ENCODE results near the gene VSNL1.
A peak's percentile ranks its signal among the peaks of the same experiment; 100 is the strongest.

The VSNL1 gene

DNA sequence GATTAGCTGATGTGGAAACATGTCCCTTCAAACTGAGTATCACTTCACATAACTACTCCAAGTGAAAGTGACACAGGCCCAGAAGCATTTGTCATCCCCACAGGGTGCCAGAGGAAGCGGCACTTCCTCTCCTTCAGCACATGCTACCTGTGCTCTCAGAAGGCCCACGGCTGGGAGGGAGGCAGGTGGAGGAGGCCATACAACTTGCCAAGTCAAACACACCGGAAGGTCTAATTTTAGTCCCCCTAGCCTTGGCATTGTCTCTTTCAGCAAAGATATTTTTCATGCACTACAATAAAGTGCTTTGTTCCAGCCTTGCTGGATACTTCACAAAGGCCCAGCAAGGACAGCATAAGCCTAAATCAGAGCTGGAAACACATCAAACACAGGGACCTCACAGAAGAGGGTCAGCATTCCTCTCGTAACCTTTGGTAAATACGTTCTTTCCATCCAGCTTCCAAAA, 38.0 kb downstream of the VSNL1 start:
- no peak for DNase-seq (ENCODE audit: low read depth, low spot score)
- no peak overlapping the region for H3K27ac ChIP-seq

DNA sequence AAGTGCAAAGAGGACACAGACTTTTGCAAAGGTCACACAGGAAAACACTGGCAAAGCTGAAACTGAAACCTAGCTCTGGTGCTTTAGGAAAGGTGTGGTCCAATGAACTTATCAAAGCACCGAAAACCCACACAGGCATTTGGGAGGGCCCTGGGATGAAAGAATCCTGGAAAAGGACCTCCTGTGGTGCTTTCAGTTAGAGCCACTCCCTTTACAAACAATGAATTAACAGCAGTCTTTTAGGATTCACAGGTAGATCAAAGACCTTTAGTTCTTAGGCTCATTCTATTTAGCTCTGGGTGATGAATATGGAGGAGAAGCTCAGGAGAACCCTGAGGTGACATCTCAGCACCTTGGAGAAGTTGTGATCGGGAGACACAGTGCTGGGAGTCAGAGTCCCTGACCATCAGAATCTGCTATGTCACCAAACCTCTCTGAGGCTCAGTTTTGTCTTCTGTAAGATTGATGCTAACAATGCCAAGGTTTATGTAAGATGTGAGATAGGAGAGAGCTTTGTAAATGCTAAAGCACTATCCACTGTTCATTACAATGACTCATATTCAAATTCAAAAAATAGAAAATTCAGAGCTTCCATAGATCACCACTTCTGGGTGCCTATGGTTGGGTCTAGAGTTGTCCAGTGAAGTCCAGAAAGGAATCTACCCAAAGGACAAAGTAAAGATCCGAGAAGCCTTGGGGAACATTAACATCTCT, 39.3 kb downstream of the VSNL1 start:
- H3K27ac ChIP-seq, result peak overlapping the region; percentile 21
- no peak for DNase-seq (ENCODE audit: low read depth, low spot score)

DNA sequence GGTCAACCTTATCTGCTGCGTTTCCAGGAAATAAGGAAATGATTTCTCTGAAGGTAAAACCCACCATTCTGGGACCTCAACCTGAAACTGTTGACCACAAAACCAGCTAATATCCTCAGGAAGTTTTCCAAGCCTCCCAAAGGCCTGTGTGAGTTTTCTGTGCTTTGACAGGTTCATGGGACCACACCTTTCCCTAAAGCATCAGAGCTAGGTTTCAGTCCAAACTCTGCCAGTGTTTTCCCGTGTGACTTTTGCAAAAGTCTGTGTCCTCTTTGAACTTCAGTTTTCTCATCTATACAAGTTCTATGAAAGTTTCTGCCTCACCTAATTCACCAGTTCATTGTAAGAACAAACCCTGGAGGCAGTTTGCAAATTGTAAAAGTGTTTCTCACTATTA, 39.8 kb downstream of the VSNL1 start:
- peak overlapping the region; percentile 21 for H3K27ac ChIP-seq
- no peak for DNase-seq (ENCODE audit: low read depth, low spot score)

DNA sequence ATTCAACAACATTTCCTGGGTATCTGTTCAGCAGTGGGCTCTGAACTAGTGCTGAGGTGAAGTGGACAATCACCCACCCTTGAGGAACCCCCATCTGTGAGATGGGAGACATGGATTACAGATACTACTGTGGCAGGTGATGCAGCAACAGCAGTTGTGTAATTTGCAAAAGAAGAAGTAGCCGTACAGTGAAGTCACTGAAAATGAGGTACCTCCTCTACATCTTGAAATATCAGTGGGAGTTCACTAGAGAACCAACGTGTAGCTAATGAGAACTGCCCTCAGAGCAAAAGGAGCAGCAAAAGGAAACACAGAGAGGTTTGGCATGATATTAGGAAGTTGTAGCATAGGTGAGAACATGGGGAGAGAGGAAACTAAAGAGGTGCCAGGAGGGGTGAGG, 41.3 kb downstream of the VSNL1 start:
- DNase-seq (ENCODE audit: low read depth, low spot score), result no peak
- H3K27ac ChIP-seq, result no peak overlapping the region

DNA sequence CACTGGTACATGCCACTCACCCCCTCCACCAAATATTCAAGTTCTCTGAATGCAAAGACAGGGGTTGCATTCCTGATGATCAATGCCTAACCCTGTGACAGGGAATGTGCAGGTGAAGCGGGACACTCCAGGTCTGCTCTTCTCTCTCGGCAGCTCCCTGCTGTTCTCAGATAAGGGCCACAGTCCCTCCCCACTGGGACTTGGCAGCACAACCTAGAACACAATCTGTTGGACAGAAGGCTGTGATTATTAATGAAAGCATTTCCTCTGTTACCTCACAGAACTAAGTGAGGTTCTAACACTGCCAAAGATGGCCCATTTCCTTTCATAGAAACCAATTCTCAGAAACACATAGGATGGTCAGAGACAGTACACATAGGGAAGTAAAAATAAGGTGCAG, 42.7 kb downstream of the VSNL1 start:
- H3K27ac ChIP-seq, result peak overlapping the region; percentile 19
- DNase-seq (ENCODE audit: low read depth, low spot score), result no peak

DNA sequence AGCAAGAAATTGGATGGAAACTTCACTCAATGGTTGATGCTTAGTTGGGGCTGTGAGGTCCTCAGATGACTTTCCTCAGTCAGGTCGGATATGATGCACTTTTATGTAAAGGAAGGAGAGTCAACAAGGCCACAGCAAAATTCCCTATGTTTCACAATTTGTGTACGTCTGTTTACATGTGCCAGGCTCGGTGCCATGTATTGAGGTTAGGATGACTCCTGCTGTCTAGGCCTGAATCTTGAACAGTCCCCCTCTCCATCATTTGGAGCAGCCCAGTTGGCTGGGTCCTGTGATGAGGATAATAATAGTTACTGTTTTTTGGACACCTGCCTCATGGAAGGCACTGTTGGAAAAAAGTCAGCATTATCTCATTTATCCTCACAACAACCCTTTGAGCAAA, 43.1 kb downstream of the VSNL1 start:
- no peak for DNase-seq (ENCODE audit: low read depth, low spot score)
- H3K27ac ChIP-seq, result peak overlapping the region; percentile 19

DNA sequence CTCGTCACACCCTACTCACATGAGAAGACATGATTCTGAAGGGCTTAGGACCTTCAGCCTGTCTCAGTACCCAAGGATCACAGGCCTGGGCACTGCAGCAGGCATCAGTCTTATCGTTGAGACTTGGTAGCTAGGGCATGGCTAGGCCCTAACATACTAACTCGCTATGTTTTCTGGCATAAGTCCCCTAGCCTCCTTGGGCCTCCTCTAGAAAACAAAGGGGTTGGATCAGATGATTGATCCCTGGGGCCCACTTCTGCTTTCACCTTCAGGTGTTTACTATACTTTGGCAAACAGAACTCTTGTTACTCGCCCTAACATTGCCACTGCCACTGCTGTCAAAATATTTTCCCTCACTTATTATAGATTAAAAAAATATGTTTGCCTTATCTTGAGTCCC, 44.2 kb downstream of the VSNL1 start:
- H3K27ac ChIP-seq, result no peak overlapping the region
- no peak for DNase-seq (ENCODE audit: low read depth, low spot score)

DNA sequence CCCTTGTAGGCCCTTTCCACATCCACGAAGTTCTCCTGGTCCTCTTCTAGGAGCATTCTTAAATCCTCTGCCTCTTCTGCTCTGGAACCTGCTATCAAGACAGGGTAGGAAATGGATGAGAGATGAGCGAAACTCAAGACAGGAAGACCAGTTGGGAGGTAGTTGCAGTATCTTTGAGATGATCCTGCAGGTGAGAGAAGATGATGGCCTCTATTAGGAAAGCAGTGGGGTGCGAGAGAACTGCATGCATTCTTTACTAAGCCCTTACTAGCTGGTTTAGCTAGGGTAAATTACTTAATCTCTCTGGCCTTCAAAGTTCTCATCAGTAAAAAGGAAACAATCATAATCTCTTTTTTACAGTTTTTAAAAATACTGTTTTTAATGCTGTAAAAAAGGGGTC, 47.0 kb downstream of the VSNL1 start:
- H3K27ac ChIP-seq, result peak overlapping the region; percentile 92
- DNase-seq (ENCODE audit: low read depth, low spot score), result no peak

DNA sequence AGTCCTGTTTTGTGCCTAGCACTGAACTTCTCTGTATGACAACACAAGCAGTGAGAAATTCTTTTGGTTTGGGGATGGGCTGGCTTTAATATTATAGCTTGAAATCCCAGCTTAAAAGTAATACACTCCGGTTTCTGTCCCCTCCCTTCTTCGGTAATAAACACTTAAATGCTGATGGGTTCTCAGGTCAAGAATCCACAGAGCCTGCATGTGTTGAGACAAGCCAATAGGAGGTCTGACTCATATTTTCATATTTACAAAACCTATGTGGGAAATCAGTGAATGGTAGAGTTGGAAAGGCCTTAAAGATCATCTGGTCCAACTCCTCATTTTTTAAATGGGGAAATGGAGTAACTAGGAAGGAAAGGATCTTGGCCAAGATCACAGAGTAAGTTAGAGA, 47.5 kb downstream of the VSNL1 start:
- DNase-seq (ENCODE audit: low read depth, low spot score), result peak; percentile 97
- H3K27ac ChIP-seq, result peak overlapping the region; percentile 92

DNA sequence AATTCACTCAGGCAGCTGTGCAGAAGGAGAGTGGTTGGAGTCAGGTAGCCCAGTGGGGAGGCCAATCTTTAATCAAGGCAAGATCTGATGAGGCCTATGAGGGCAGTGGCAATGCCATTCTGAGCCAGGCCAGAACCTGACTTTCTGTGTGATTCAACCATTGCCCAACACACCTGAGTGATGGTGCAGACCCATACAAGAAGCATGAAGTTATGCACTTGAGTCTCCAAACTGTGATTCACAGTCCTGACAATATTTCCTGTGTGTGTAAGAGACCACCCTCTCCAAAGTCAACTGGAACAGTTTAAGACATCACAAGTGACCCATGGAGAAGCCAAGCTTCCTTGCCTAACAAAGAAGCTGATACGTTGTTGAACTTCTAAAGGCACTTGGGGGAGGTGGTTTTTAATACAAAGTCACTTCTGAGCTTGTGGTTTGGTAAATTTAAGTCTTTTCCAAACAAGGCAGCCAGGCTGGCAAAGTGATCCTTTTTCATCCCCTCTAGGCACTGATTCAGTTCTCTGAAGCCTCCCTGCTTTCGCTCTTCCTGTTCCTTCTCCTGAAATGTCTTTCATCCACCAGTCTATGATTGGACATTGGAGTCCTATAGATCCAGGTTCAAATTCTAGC, 49.0 kb downstream of the VSNL1 start:
- H3K27ac ChIP-seq, result peak overlapping the region; percentile 92

DNA sequence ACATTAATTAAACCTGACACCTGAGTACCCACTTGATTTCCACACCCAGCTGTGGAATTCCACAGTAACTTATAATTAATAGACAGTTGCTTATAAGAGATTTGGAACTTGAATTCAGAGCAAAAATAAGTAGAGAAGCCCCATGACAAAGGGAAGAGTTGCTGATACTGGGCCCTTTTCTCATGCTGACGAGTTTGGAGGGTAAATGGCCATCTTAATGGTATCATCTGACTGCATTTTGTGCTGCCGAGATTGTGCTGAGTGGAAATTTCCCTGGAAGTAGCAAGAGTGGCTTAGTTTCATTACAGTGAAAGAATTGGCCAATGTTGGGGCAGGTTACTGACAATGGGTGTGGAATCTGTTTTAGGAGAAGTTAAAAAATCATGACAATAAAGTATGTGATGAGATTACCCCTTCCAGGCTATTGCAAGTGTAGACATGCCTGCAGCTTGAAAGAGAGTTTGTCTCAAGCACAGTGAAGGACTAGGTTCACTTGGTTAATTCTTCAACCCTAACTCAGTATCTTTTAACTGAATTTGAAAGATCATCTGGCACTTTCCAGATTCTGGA, 49.9 kb downstream of the VSNL1 start:
- peak overlapping the region; percentile 92 for H3K27ac ChIP-seq
- DNase-seq (ENCODE audit: low read depth, low spot score), result peak; percentile 92

More for the DNA sequence above, 49.0 kb downstream of the VSNL1 start:
- peak; percentile 98 for DNase-seq (ENCODE audit: low read depth, low spot score)

DNA sequence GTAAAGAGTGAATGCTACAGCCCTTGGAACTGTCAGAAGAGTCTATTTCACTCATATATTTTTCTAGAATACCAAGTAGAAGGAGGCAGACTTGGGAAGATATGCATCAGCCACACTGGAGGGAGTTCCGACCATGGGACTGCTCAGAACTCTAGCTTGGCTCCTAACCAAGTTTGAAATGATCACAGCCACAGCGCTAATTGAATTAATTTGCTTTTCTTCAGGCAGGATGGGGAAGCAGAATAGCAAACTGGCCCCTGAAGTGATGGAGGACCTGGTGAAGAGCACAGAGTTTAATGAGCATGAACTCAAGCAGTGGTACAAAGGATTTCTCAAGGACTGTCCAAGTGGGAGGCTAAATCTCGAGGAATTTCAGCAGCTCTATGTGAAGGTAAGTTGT, 51.4 kb downstream of the VSNL1 start:
- DNase-seq (ENCODE audit: low read depth, low spot score), result no peak
- H3K27ac ChIP-seq, result peak overlapping the region; percentile 92

DNA sequence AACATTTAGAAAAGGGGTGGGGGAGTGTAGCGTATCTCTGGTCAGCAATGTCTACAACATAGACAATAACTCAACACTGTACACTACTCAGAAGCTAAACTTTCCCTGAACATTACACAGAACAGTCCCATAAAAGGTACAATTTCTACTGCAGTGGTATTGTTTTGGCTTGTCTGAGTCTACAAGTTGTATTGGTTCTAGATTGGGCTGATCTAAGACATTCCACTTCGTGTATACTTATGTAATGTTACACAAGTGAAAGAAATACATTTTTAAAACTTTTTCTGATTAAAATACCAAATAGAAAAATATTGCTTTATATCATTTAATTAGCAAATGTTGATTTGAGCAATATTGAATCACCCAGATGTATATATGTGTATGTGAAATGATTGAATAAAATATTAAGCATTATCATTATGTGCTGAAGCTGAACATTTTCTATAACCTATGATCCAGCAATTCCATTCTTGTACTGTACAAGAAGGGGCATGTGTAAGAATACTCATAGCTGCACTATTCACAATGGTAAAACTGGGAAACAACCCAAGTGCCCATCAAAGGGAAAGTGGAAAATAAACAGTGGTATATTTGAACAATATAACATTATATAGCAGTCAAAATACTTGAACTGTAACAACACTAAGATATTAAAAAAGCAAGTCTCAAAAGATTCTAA, 52.4 kb downstream of the VSNL1 start:
- no peak for DNase-seq (ENCODE audit: low read depth, low spot score)

DNA sequence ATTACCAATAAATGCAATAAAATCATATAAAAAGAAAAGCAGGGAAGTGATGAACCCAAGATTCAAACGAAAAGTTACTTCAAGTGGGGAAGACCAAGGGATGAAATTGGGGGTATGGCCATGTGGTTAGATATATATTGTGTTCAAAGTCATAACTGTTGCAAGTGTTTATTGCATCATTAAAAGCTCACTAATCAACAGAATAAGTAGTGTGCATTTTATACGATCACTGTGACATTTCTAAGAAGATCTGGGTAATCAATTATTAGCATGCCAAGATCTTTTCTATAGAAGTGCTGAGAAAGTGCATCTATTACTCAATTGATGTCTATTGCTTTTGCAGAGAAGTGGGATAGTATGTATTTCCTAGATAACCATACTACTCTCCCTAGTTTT, 52.9 kb downstream of the VSNL1 start:
- DNase-seq (ENCODE audit: low read depth, low spot score), result no peak

More for the DNA sequence above, 52.4 kb downstream of the VSNL1 start:
- H3K27ac ChIP-seq, result peak overlapping the region; percentile 92

DNA sequence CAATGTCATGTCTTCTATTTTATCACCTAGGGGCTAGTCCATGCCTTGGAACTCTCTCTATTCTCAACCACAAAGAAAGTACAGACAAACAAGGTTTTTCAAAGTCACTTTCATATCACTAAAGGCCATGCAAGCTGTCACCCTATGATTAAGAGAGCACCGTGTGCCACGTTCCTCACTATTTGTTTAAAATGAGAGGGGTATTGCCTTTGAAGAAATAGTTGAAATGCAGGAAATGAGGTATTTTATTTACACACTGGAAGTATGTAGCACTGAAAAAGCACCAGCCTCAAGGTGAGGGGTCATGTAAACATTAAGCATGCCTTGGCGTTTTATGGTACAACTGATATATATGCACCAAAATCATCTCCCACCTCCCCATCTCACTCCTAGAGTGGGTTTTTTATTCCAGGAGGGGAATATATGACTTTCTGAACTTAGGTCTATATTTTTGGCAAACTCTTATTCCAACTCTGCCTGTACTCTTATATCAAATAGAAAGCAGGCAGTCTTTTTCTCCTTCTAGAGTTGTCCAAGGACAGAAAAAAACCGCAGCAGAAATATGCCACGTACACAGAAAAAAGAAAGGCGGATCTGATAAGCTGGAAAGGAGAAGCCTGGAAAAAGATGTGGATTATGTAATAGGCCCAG, 53.5 kb downstream of the VSNL1 start:
- peak overlapping the region; percentile 92 for H3K27ac ChIP-seq
- DNase-seq (ENCODE audit: low read depth, low spot score), result no peak

More for the DNA sequence above, 52.9 kb downstream of the VSNL1 start:
- H3K27ac ChIP-seq, result peak overlapping the region; percentile 92

DNA sequence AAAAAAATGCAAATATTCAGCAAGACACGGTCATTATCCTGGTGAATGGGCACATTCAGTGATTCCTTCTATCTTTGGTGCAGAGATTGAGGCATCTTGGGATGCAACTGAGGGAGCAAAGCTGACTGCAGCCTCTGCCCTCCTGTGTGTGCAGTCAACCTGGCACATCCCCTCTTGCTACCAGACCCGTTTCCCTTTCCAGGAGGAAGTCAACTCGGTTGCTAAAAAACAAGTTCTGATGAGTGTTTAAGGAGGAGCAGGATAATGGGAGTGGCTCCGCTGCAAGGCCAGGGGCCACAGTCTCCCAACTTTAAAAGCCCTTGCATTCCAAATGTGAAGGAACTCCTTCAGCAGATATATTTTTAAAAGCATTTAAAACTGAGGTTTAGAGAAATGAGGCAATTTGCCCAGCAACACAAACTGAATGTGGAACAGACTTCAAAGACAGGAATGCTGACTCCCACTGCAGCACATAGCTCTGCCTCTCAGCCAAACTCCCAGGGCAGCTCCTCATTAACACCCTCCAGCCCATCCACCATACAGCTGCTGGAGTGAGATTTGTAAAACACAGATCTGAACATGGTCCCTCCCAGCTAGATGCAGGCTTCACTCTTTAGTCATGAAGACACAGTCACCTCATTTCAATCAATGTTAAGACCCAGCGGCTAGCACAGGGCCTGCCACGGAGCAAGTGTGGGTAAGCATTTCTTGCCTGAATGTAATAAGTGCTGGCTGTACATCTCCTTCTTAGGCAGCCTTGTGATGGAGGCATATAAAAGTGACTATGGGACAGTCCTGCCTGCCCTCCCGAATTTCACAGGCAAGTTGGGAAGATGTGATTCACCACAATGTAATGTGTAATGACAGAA, 54.3 kb downstream of the VSNL1 start:
- peak overlapping the region; percentile 92 for H3K27ac ChIP-seq
- DNase-seq (ENCODE audit: low read depth, low spot score), result no peak

DNA sequence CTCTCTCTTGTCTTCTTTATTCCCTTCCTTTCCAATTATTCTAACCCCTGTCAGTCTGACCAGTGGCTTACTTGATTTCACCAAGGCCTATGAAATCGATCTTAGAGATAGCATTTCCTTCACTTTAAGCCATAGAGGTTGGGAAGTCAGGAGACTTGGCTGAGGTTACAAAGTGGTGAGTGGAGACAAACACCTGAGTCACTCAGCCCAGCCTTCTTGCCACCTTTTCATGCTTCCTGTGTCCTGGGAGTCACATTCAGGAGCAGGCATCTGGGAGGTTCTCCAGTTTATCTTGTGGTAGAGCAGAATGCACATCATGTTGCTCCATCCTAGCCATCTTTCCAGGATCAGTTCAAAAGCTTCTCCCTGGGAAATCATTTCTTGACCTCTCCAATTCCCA, 59.1 kb downstream of the VSNL1 start:
- no peak for DNase-seq (ENCODE audit: low read depth, low spot score)
- peak overlapping the region; percentile 51 for H3K27ac ChIP-seq

DNA sequence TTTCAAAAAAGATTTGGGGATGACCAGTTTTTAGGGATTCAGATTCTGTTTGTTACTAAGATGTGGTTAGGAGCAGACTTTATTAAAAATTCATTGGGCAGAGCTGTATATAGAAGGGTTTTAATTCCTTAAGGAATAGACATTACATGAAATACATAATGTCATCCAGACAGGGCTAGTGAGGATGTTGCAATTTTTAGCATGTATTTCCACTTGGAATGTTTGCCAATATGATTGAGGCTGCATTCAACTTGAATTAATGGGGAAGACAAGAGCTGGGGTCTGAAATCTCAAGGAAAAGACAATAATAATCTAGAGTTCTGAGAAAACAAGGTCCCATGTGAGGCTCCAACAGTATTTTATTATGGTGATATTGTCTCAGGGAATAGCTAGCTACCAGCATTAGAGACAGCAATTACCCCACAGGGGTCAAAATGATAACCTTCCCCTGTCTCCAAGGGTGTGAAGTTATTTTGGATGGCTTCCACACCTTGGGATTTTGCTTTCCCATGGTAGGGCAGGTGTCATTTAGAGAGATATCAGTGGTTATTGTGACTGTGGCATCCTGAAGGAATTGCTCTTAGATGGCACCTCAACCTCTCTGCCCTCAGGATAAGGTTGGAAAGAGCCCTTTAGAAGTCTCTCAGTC, 60.2 kb downstream of the VSNL1 start:
- no peak overlapping the region for H3K27ac ChIP-seq
- DNase-seq (ENCODE audit: low read depth, low spot score), result no peak

DNA sequence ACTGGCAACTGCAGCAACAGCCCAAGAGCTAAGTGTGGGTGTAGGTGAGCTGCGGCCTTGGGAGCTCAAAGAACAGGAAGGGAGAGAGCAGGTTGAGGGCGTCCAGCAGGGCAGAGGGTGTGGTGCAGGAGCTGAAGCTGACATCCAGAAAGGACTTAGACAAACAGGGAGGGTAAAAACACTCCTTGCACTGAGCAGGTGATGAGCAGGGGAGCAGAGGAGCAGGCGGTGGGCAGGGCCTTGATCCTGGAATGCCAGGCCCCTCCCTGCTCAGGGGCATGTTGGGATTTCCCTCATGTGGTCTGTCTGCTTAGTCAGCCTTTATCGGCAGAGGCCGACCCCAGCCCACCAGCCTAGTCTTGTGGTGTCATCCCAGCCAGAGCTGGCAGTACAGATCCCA, 63.6 kb downstream of the VSNL1 start:
- no peak for DNase-seq (ENCODE audit: low read depth, low spot score)
- no peak overlapping the region for H3K27ac ChIP-seq

All from epithelial cell of prostate (primary cell).